Measurements from ENCODE around the gene NANOS2. TPM values are rescaled to one million over a fixed set of nuclear protein-coding genes. Genes with fewer than 3 reads are reported as not detected.

NANOS2 gene
- total and polyA plus RNA-seq, 9 of the 15 experiments (the other 6 are each of a cell fraction or from before 2014, with no cell fraction given): not detected

DNA sequence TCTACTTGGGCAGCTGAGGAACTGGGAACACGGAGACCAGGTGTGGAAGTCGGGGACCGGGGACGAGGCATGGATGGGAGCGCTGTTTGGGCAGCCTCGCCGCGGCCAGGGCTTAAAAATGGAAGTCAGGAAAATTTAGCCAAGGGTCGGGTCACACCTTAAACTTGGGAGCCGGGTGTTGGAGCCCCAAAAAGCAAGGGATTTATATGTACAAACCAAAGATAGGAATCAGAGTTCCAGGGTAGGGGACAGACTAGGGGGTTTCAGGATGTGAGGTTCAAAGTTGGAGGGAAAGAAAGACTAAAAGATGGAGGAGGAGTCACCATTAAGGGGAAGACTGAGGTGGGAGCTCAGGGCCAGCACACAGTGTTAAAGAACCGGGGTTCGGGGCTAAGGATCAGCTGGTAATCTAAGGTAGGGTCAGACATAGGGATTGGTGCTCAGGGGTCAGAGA is 49.9 kb downstream of the NANOS2 start (continued):
- TF ChIP-seq ZBTB40 (IDR thresholded peaks at IDR 0.05) (peak; percentile 43; the same call in 1 of the 2 replicates), ZBTB40 (CRISPR knock-in tag; IDR thresholded peaks at IDR 0.05) (no peak), ZBTB9 (CRISPR knock-in tag; IDR thresholded peaks at IDR 0.05) (no peak), ERF (CRISPR knock-in tag; IDR thresholded peaks at IDR 0.05) (no peak), DDX20 (tag; IDR thresholded peaks at IDR 0.05; ENCODE audit: low read depth) (no peak), SMARCE1 (IDR thresholded peaks at IDR 0.05) (peak; percentile 23; the same call in 1 of the 2 replicates)

Data from K562 (cell line).